Chondrocyte (in vitro differentiated cells): ENCODE measurements around the gene CACHD1. TPM values are rescaled to one million over a fixed set of nuclear protein-coding genes. Genes with fewer than 3 reads are reported as not detected.
A peak's percentile ranks its signal among the peaks of the same experiment; 100 is the strongest.

Experiments used
- DNase-seq: peaks from one replicate; pipeline ENCODE4 v3.0.0; 2021; ENCODE audit warnings: mixed read lengths, low spot score
- H3K27ac Mint-ChIP-seq: one replicate; pipeline ENCODE4 v1.8.0; 2021; ENCODE audit warnings: mild to moderate bottlenecking, moderate library complexity, mixed read lengths; ENCODE audit not compliant: unreplicated experiment
- H3K27me3 Mint-ChIP-seq: 2 replicates; pipeline ENCODE4 v1.8.0; 2021; ENCODE audit warnings: low read depth, mixed read lengths
- H3K36me3 Mint-ChIP-seq: 2 replicates; pipeline ENCODE4 v1.8.0; 2021; ENCODE audit warnings: low read depth, mixed read lengths
- H3K4me1 Mint-ChIP-seq: 2 replicates; pipeline ENCODE4 v1.8.0; 2021; ENCODE audit warnings: low read depth, mild to moderate bottlenecking, mixed read lengths
- H3K4me3 Mint-ChIP-seq: one replicate; pipeline ENCODE4 v1.8.0; 2021; ENCODE audit warnings: mild to moderate bottlenecking, moderate library complexity, mixed read lengths; ENCODE audit not compliant: unreplicated experiment
- H3K9me3 Mint-ChIP-seq: 2 replicates; pipeline ENCODE4 v1.8.0; 2021; ENCODE audit warnings: low read depth, mixed read lengths
- total RNA-seq: library from RNA; stranded (reverse); gene quantifications from 3 replicates; pipeline ENCODE4 v1.2.1, GENCODE V29; 2021
- TF ChIP-seq, protein P1 (sequence below): fragments of 200-600 bp; sonication (generic); IDR thresholded peaks from 2 replicates; pipeline ENCODE4 v1.5.0; 2021; ENCODE audit warnings: antibody characterized with exemption, mild to moderate bottlenecking, moderate library complexity

The CACHD1 gene
- total RNA-seq, 1 donor from 2014 or later = 10.5 TPM

- no peaks in the 10 kb centered on the region for H3K27me3 Mint-ChIP-seq
- H3K4me3 Mint-ChIP-seq = no peak overlapping the region
- H3K9me3 Mint-ChIP-seq = no peaks in the 10 kb centered on the region
- TF ChIP-seq, protein P1, sequence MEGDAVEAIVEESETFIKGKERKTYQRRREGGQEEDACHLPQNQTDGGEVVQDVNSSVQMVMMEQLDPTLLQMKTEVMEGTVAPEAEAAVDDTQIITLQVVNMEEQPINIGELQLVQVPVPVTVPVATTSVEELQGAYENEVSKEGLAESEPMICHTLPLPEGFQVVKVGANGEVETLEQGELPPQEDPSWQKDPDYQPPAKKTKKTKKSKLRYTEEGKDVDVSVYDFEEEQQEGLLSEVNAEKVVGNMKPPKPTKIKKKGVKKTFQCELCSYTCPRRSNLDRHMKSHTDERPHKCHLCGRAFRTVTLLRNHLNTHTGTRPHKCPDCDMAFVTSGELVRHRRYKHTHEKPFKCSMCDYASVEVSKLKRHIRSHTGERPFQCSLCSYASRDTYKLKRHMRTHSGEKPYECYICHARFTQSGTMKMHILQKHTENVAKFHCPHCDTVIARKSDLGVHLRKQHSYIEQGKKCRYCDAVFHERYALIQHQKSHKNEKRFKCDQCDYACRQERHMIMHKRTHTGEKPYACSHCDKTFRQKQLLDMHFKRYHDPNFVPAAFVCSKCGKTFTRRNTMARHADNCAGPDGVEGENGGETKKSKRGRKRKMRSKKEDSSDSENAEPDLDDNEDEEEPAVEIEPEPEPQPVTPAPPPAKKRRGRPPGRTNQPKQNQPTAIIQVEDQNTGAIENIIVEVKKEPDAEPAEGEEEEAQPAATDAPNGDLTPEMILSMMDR = no peak
- no peak for DNase-seq
- H3K27ac Mint-ChIP-seq = no peak overlapping the region
- H3K4me1 Mint-ChIP-seq = peaks cover 9% of the 10 kb centered on the region
- peaks cover 10% of the 10 kb centered on the region for H3K36me3 Mint-ChIP-seq
Measured at GRCh38 chr1:64651841-64652240, 181.9 kb downstream of the CACHD1 start.

GRCh38 chr1:64653466-64653865 is 183.5 kb downstream of the CACHD1 start:
- H3K9me3 Mint-ChIP-seq = no peaks in the 10 kb centered on the region

DNA sequence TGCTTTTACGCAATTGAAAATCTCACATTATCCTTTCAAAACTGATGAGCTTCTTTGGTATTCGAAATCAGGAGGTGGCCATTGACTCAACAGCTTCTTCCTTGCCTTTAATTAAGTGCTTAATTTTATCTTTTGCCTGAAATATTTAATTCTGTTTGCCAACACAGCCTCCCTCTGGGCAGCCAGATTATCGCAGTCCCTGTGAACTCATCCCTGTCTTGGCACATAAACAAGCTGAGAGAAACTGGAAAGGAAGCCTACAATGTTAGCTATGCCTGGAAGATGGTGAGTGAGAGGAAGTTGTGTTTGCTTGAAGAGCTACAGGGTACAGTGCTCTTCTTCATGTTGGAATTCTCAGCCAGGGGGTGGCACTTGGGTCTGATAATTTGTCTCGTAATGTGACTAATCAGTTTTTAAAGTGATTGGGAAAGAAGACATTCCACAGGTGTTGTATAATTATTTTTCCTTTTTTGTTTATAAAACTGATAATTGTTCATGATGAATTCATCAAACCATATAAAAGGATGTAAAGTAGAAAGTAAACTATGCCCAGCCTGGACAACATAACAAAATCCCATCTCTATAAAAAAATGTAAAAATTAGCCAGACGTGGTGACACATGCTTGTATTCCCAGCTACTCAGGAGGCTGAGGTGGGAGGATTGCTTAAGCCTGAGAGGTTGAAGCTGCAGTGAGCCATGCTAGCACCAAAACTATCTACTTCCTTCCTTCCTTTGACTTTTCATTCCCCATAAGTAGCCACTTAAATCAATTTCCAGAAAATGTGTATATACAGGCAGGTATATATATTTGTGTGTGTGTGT is 184.8 kb downstream of the CACHD1 start:
- TF ChIP-seq, protein P1 = peak; percentile 38
- H3K9me3 Mint-ChIP-seq = no peaks in the 10 kb centered on the region
- H3K27ac Mint-ChIP-seq = no peak overlapping the region

More at GRCh38 chr1:64653466-64653865, 183.5 kb downstream of the CACHD1 start:
- TF ChIP-seq, protein P1 = no peak
- no peak for DNase-seq
- Mint-ChIP-seq H3K4me3 (no peak overlapping the region), H3K36me3 (peaks cover 7% of the 10 kb centered on the region), H3K4me1 (peaks cover 9% of the 10 kb centered on the region), H3K27me3 (no peaks in the 10 kb centered on the region), H3K27ac (no peak overlapping the region)

GRCh38 chr1:64655861-64656260 is 185.9 kb downstream of the CACHD1 start:
- no peaks in the 10 kb centered on the region for H3K27me3 Mint-ChIP-seq
- H3K36me3 Mint-ChIP-seq = peaks cover 14% of the 10 kb centered on the region
- no peaks in the 10 kb centered on the region for H3K4me1 Mint-ChIP-seq
- no peak overlapping the region for H3K4me3 Mint-ChIP-seq
- no peaks in the 10 kb centered on the region for H3K9me3 Mint-ChIP-seq
- H3K27ac Mint-ChIP-seq = no peak overlapping the region
- no peak for DNase-seq
- TF ChIP-seq, protein P1 = no peak

More for the DNA sequence above, 184.8 kb downstream of the CACHD1 start:
- H3K36me3 Mint-ChIP-seq = peaks cover 12% of the 10 kb centered on the region
- H3K4me3 Mint-ChIP-seq = no peak overlapping the region
- no peaks in the 10 kb centered on the region for H3K27me3 Mint-ChIP-seq
- DNase-seq = no peak
- H3K4me1 Mint-ChIP-seq = peaks cover 9% of the 10 kb centered on the region

DNA sequence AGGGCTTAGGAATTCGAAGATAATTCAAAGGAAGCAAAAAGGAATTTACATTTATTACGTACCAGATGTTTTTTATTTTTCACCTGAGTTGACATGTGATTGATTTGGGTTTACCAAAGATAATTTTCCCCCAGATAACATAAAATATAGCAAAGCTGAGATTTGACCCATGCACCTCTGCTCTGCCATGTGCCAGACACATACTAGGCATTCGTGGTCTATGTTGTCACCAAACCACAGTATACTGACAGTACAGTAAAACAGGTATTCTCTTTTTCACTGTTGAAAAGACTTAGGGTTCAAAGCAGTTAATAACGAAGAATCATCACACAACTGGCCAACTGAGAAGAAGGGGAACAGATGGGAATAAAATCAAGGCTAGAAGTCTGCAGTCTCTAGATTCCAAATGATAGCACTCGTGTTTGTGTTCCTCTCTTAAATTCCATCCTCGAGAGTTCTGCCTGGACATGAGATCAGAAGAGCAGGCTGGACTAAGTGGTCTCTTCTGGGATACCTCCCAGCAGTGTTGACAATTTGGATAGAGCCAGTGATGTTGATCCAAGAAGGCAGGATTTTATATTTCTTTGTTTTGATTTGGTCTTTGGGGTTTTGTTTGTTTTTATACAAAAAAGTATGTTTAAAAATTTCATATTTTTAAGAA is 189.7 kb downstream of the CACHD1 start:
- Mint-ChIP-seq H3K9me3 (no peaks in the 10 kb centered on the region), H3K36me3 (peaks cover 17% of the 10 kb centered on the region), H3K4me1 (no peaks in the 10 kb centered on the region), H3K27me3 (no peaks in the 10 kb centered on the region), H3K27ac (no peak overlapping the region), H3K4me3 (no peak overlapping the region)
- no peak for DNase-seq
- TF ChIP-seq, protein P1 = no peak
